Thymus (tissue), 11 donors: Measurements from ENCODE around the gene MDFIC2. TPM values are rescaled to one million over a fixed set of nuclear protein-coding genes. Genes with fewer than 3 reads are reported as not detected.

ENCODE experiments used
- DNase-seq, 9 donors: peaks; one replicate each; pipeline ENCODE4 v3.0.0-alpha.2; 2013; ENCODE audit warnings: low spot score in 9 of 9, low read depth in 6 of 9, missing footprints in 1 of 9
- H3K27ac ChIP-seq, 2 donors: one replicate each; pipeline ENCODE4 v1.5.1; 2013; ENCODE audit warnings: control low read depth in 1 of 2, low read depth in 1 of 2, low read length in 1 of 2, mild to moderate bottlenecking in 1 of 2, moderate library complexity in 1 of 2
- H3K27me3 ChIP-seq, 2 donors: one replicate each; pipeline ENCODE4 v1.5.1; 2013; ENCODE audit warnings: low read length in 1 of 2; ENCODE audit not compliant: control insufficient read depth in 2 of 2, insufficient read depth in 1 of 2
- H3K36me3 ChIP-seq, 2 donors: one replicate each; pipeline ENCODE4 v1.5.1; 2013; ENCODE audit warnings: low read length in 1 of 2, mild to moderate bottlenecking in 1 of 2, moderate library complexity in 1 of 2; ENCODE audit not compliant: control insufficient read depth in 2 of 2, insufficient read depth in 2 of 2
- H3K4me1 ChIP-seq, 2 donors: one replicate each; pipeline ENCODE4 v1.5.1; 2013; ENCODE audit warnings: low read length in 2 of 2; ENCODE audit not compliant: control insufficient read depth in 2 of 2, insufficient read depth in 2 of 2
- H3K4me3 ChIP-seq, 2 donors: one replicate each; pipeline ENCODE4 v1.5.1; 2013; ENCODE audit warnings: low read length in 2 of 2, control low read depth in 1 of 2, mild to moderate bottlenecking in 1 of 2
- H3K9me3 ChIP-seq, 2 donors: one replicate each; pipeline ENCODE4 v1.5.1; 2013; ENCODE audit warnings: low read length in 1 of 2, mild to moderate bottlenecking in 1 of 2; ENCODE audit not compliant: control insufficient read depth in 2 of 2, insufficient read depth in 1 of 2
- WGBS: extraction: QIAGEN DNeasy Blood & Tissue Kit; methylation state at CpG from one replicate; pipeline ENCODE4 v1.1.7; 2013; 5-methylcytosine and 5-hydroxymethylcytosine counted together
- polyA plus RNA-seq: library from polyadenylated mRNA; stranded (reverse); fragments of 200-250 nt; gene quantifications from one replicate; pipeline ENCODE4 v1.2.3, GENCODE V29; 2013
- total RNA-seq: library from RNA; stranded (reverse); fragments of 120-200 nt; gene quantifications from one replicate; pipeline ENCODE4 v1.2.4, GENCODE V29; 2013
- donor health status: healthy.

MDFIC2 gene
- total and polyA plus RNA-seq, 2 donors: not detected

- no peaks in the 10 kb centered on the region for H3K4me1 ChIP-seq
- H3K36me3 ChIP-seq: no peaks in the 10 kb centered on the region
- no peak for DNase-seq
- H3K27me3 ChIP-seq: no peaks in the 10 kb centered on the region
- no peak overlapping the region for H3K27ac ChIP-seq
- H3K9me3 ChIP-seq: no peaks in the 10 kb centered on the region
- H3K4me3 ChIP-seq: no peak overlapping the region
Observed at GRCh38 chr3:70273492-70273891, 38.9 kb downstream of the MDFIC2 start.

GRCh38 chr3:70272798-70273197 is 39.6 kb downstream of the MDFIC2 start:
- WGBS: 93% methylated on average over 5 of the region's 5 CpGs

GRCh38 chr3:70264122-70264780 is 48.2 kb downstream of the MDFIC2 start:
- H3K36me3 ChIP-seq: no peaks in the 10 kb centered on the region
- 79% methylated on average over 3 of the region's 3 CpGs for WGBS
- no peaks in the 10 kb centered on the region for H3K27me3 ChIP-seq
- no peaks in the 10 kb centered on the region for H3K9me3 ChIP-seq
- H3K4me1 ChIP-seq: no peaks in the 10 kb centered on the region
- H3K27ac ChIP-seq: no peak overlapping the region
- no peak overlapping the region for H3K4me3 ChIP-seq
- no peak for DNase-seq

More at GRCh38 chr3:70272798-70273197, 39.6 kb downstream of the MDFIC2 start:
- H3K4me3 ChIP-seq: no peak overlapping the region
- no peak overlapping the region for H3K27ac ChIP-seq
- no peaks in the 10 kb centered on the region for H3K36me3 ChIP-seq
- no peak for DNase-seq
- H3K9me3 ChIP-seq: no peaks in the 10 kb centered on the region
- no peaks in the 10 kb centered on the region for H3K27me3 ChIP-seq
- H3K4me1 ChIP-seq: no peaks in the 10 kb centered on the region

- no peaks in the 10 kb centered on the region for H3K36me3 ChIP-seq
- H3K4me3 ChIP-seq: no peak overlapping the region
- no peaks in the 10 kb centered on the region for H3K9me3 ChIP-seq
- H3K4me1 ChIP-seq: no peaks in the 10 kb centered on the region
- WGBS: 93% methylated on average over 1 of the region's 1 CpG
- DNase-seq: no peak
- no peak overlapping the region for H3K27ac ChIP-seq
- H3K27me3 ChIP-seq: no peaks in the 10 kb centered on the region
Observed at GRCh38 chr3:70261283-70261682, 51.2 kb downstream of the MDFIC2 start.

- DNase-seq: no peak
- Histone ChIP-seq H3K27me3 (no peaks in the 10 kb centered on the region), H3K4me1 (no peaks in the 10 kb centered on the region), H3K27ac (no peak overlapping the region), H3K4me3 (no peak overlapping the region), H3K36me3 (no peaks in the 10 kb centered on the region), H3K9me3 (no peaks in the 10 kb centered on the region)
- 75% methylated on average over 1 of the region's 1 CpG for WGBS
Observed at GRCh38 chr3:70256566-70256965, 55.9 kb downstream of the MDFIC2 start.

GRCh38 chr3:70250492-70250891 is 61.9 kb downstream of the MDFIC2 start:
- 94% methylated on average over 3 of the region's 3 CpGs for WGBS
- no peak overlapping the region for H3K27ac ChIP-seq

GRCh38 chr3:70249509-70250160 is 62.8 kb downstream of the MDFIC2 start:
- 93% methylated on average over 7 of the region's 7 CpGs for WGBS

More at GRCh38 chr3:70250492-70250891, 61.9 kb downstream of the MDFIC2 start:
- Histone ChIP-seq H3K4me1 (no peaks in the 10 kb centered on the region), H3K27me3 (no peaks in the 10 kb centered on the region), H3K36me3 (no peaks in the 10 kb centered on the region), H3K4me3 (no peak overlapping the region), H3K9me3 (no peaks in the 10 kb centered on the region)
- no peak for DNase-seq

GRCh38 chr3:70248856-70249255 is 63.6 kb downstream of the MDFIC2 start:
- H3K27me3 ChIP-seq: no peaks in the 10 kb centered on the region
- H3K9me3 ChIP-seq: no peaks in the 10 kb centered on the region
- no peak overlapping the region for H3K4me3 ChIP-seq
- WGBS: 75% methylated on average over 4 of the region's 4 CpGs
- H3K27ac ChIP-seq: no peak overlapping the region
- no peak for DNase-seq
- no peaks in the 10 kb centered on the region for H3K4me1 ChIP-seq
- H3K36me3 ChIP-seq: no peaks in the 10 kb centered on the region

More at GRCh38 chr3:70249509-70250160, 62.8 kb downstream of the MDFIC2 start:
- Histone ChIP-seq H3K27ac (no peak overlapping the region), H3K27me3 (no peaks in the 10 kb centered on the region), H3K4me1 (no peaks in the 10 kb centered on the region), H3K9me3 (no peaks in the 10 kb centered on the region), H3K4me3 (no peak overlapping the region), H3K36me3 (no peaks in the 10 kb centered on the region)
- no peak for DNase-seq

- H3K27me3 ChIP-seq: no peaks in the 10 kb centered on the region
Observed at GRCh38 chr3:70247955-70248354, 64.5 kb downstream of the MDFIC2 start.

More at GRCh38 chr3:70247955-70248354, 64.5 kb downstream of the MDFIC2 start:
- Histone ChIP-seq H3K36me3 (no peaks in the 10 kb centered on the region), H3K4me3 (no peak overlapping the region), H3K4me1 (no peaks in the 10 kb centered on the region), H3K27ac (no peak overlapping the region), H3K9me3 (no peaks in the 10 kb centered on the region)
- 88% methylated on average over 2 of the region's 2 CpGs for WGBS
- DNase-seq: no peak
